Measurements from ENCODE around the gene MMP20.

GRCh38 chr11:102566112-102566511 lies 59.0 kb downstream of the MMP20 start:
- TF ChIP-seq, protein P1, sequence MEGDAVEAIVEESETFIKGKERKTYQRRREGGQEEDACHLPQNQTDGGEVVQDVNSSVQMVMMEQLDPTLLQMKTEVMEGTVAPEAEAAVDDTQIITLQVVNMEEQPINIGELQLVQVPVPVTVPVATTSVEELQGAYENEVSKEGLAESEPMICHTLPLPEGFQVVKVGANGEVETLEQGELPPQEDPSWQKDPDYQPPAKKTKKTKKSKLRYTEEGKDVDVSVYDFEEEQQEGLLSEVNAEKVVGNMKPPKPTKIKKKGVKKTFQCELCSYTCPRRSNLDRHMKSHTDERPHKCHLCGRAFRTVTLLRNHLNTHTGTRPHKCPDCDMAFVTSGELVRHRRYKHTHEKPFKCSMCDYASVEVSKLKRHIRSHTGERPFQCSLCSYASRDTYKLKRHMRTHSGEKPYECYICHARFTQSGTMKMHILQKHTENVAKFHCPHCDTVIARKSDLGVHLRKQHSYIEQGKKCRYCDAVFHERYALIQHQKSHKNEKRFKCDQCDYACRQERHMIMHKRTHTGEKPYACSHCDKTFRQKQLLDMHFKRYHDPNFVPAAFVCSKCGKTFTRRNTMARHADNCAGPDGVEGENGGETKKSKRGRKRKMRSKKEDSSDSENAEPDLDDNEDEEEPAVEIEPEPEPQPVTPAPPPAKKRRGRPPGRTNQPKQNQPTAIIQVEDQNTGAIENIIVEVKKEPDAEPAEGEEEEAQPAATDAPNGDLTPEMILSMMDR (IDR thresholded peaks at IDR 0.05; ENCODE audit: insufficient read depth, low read depth, low read length), result no peak
- TF ChIP-seq EZH2 (IDR thresholded peaks at IDR 0.05; ENCODE audit: insufficient read depth, low read length), result no peak

All from astrocyte (in vitro differentiated cells and primary cell).